GM12878 (cell line): ENCODE results near the gene SERPINA9. TPM values are rescaled to one million over a fixed set of nuclear protein-coding genes. Genes with fewer than 3 reads are reported as not detected.

Experiments used
- ATAC-seq: fragments of 200-7000 bp; cut with Tn5 transposase; 3 replicates; pipeline ENCODE4 v1.9.1; 2020; ENCODE audit warnings: mild to moderate bottlenecking, moderate library complexity
- BruUV-seq: library from RNA; stranded (reverse); fragments of 400-500 nt; replicated peaks from 2 replicates; lab custom pipeline; 2021; lab: Mats Ljungman, UMichigan
- CTCF ChIA-PET: fragments of 300-600 bp; sonication (Branson Sonifier 250); formaldehyde crosslinking; extraction: SDS; loops from one replicate; lab custom pipeline; 2021; ENCODE audit warnings: inconsistent platforms; lab: Yijun Ruan, JAX
- POLR2A ChIA-PET: fragments of 350-600 bp; formaldehyde crosslinking; extraction: SDS; loops from one replicate; lab custom pipeline; 2021; ENCODE audit warnings: inconsistent platforms; lab: Charles Lee
- RAD21 ChIA-PET: fragments of 300-600 bp; sonication (Branson Sonifier 250); formaldehyde crosslinking; loops from one replicate; lab custom pipeline; 2023; ENCODE audit warnings: antibody characterized with exemption; ENCODE audit not compliant: unreplicated experiment; lab: Charles Lee
- SMC1A ChIA-PET: fragments of 300-600 bp; sonication (Branson Sonifier 250); formaldehyde crosslinking; loops from one replicate; lab custom pipeline; 2023; ENCODE audit not compliant: unreplicated experiment, uncharacterized antibody; lab: Charles Lee
- DNase-seq: peaks from one replicate; pipeline ENCODE4 v3.0.0-alpha.2; 2011; ENCODE audit warnings: low read depth, low spot score
- FAIRE-seq: peaks from 3 replicates; lab custom pipeline; 2011; peaks lifted over from hg19 to GRCh38; lab: Jason Lieb, UNC
- H2AFZ ChIP-seq: 2 replicates; pipeline ENCODE4 v1.6.0; 2011; ENCODE audit warnings: low read depth, low read length, control low read depth; ENCODE audit not compliant: control insufficient read depth
- H3K27ac ChIP-seq: 2 replicates; pipeline ENCODE4 v1.5.1; 2011; ENCODE audit warnings: control low read depth; ENCODE audit not compliant: control insufficient read depth, insufficient read depth
- H3K27me3 ChIP-seq, 2 experiments: replicated peaks in 1 of 2; 2 replicates each; pipeline versions ENCODE4 v1.6.0 to v1.6.1; 2011; ENCODE audit warnings: low read length in 1 of 2; ENCODE audit not compliant: control insufficient read depth in 2 of 2, insufficient read depth in 2 of 2
- H3K36me3 ChIP-seq, 2 experiments: 2 replicates each; pipeline ENCODE4 v1.5.1; 2011; ENCODE audit warnings: low read length in 1 of 2; ENCODE audit not compliant: control insufficient read depth in 2 of 2, insufficient read depth in 2 of 2
- H3K4me1 ChIP-seq: 2 replicates; pipeline ENCODE4 v1.6.1; 2011; ENCODE audit warnings: mild to moderate bottlenecking, low read length, moderate library complexity, mixed read lengths; ENCODE audit not compliant: control insufficient read depth, insufficient read depth
- H3K4me2 ChIP-seq: 2 replicates; pipeline ENCODE4 v1.6.0; 2011; ENCODE audit warnings: control low read depth; ENCODE audit not compliant: control insufficient read depth, insufficient read depth
- H3K4me3 ChIP-seq: fragments of 200-600 bp; sonication (generic); 2 replicates; pipeline ENCODE4 v1.5.1; 2016
- H3K79me2 ChIP-seq: 2 replicates; pipeline ENCODE4 v1.6.0; 2011; ENCODE audit warnings: low read length; ENCODE audit not compliant: control insufficient read depth, insufficient read depth
- H3K9ac ChIP-seq: 2 replicates; pipeline ENCODE4 v1.8.0; 2011; ENCODE audit warnings: low read length, control low read depth, mixed read lengths; ENCODE audit not compliant: control insufficient read depth, insufficient read depth
- H3K9me3 ChIP-seq: replicated peaks from 3 replicates; pipeline ENCODE4 v1.5.1; 2011; ENCODE audit warnings: mild to moderate bottlenecking, low read length; ENCODE audit not compliant: control insufficient read depth, insufficient read depth
- H4K20me1 ChIP-seq: 2 replicates; pipeline ENCODE4 v1.6.0; 2011; ENCODE audit not compliant: control insufficient read depth, insufficient read depth
- CEBPZ ChIP-seq: fragments of 150-350 bp; IDR thresholded peaks from 2 replicates; pipeline ENCODE4 v1.6.1; 2016; ENCODE audit warnings: low read depth, low read length
- CHD1 ChIP-seq: IDR thresholded peaks from 2 replicates; pipeline ENCODE4 v1.6.1; 2012; ENCODE audit warnings: low read depth, low read length, improper control_type of control experiment
- EGR1 ChIP-seq, 2 experiments: IDR thresholded peaks; 1 replicate in 1 of 2; 2 replicates in 1 of 2; pipeline ENCODE4 v1.6.1; 2011 to 2012; ENCODE audit warnings: low read depth in 2 of 2, low read length in 2 of 2, borderline replicate concordance in 1 of 2, mild to moderate bottlenecking in 1 of 2, moderate library complexity in 1 of 2
- HSF1 ChIP-seq: fragments of 150-350 bp; IDR thresholded peaks from 2 replicates; pipeline ENCODE4 v1.6.1; 2014; ENCODE audit warnings: mild to moderate bottlenecking, low read depth, low read length
- MTA3 ChIP-seq: IDR thresholded peaks from 2 replicates; pipeline ENCODE4 v1.6.1; 2012; ENCODE audit warnings: low read length, inconsistent platforms, borderline replicate concordance
- NFYA ChIP-seq: IDR thresholded peaks from 2 replicates; pipeline ENCODE4 v1.6.1; 2011; ENCODE audit warnings: low read depth, mild to moderate bottlenecking, low read length, improper control_type of control experiment, borderline replicate concordance
- SMARCA5 ChIP-seq: fragments of 450-650 bp; IDR thresholded peaks from 2 replicates; pipeline ENCODE4 v1.6.1; 2017; ENCODE audit warnings: mild to moderate bottlenecking
- SP1 ChIP-seq: IDR thresholded peaks from one replicate; pipeline ENCODE4 v1.6.1; 2011; ENCODE audit warnings: low read depth, low read length
- STAT1 ChIP-seq: fragments of 450-650 bp; conservative IDR thresholded peaks from 2 replicates; pipeline ENCODE4 v1.6.1; 2014; ENCODE audit warnings: antibody characterized with exemption, mild to moderate bottlenecking
- TAF1 ChIP-seq: IDR thresholded peaks from 2 replicates; pipeline ENCODE4 v1.6.1; 2011; ENCODE audit warnings: mild to moderate bottlenecking, low read depth, low read length, borderline replicate concordance
- ZNF592 ChIP-seq: fragments of 450-650 bp; IDR thresholded peaks from 2 replicates; pipeline ENCODE4 v1.6.1; 2017; ENCODE audit warnings: mild to moderate bottlenecking, moderate library complexity
- ZSCAN29 ChIP-seq: fragments of 450-650 bp; IDR thresholded peaks from 2 replicates; pipeline ENCODE4 v1.6.1; 2017; ENCODE audit warnings: mild to moderate bottlenecking, moderate library complexity
- WGBS: methylation state at CpG from one replicate; pipeline ENCODE4 v1.1.6; 2016; ENCODE audit warnings: low lambda C conversion rate; ENCODE audit not compliant: insufficient replicate concordance, insufficient coverage; ENCODE audit errors: missing lambda C conversion rate; 5-methylcytosine and 5-hydroxymethylcytosine counted together
- in situ Hi-C: fragments of 300-500 bp; cut with MboI; formaldehyde crosslinking; loops from 9 replicates; pipeline ENCODE4 v1.14.3; 2018; ENCODE audit warnings: mixed read lengths
- intact Hi-C: fragments of 100-400 bp; cut with micrococcal nuclease; formaldehyde crosslinking; loops from one replicate; pipeline ENCODE4 v1.14.2; 2022; ENCODE audit not compliant: unreplicated experiment
- polyA plus RNA-seq, 11 experiments: library from polyadenylated mRNA; depleted of rRNA in 4 of 11; unstranded in 6 of 11; stranded (reverse) in 5 of 11; fragments of >200 nt; fragmentation: Nextera tagmentation in 4 of 11; fragmentation: Illumina TruSeq in 1 of 11; extraction: Ambion mirVana in 4 of 11; extraction: Trizol in 1 of 11; gene quantifications; 1 replicate in 1 of 11; 2 replicates in 10 of 11; pipeline versions ENCODE4 v1.2.1 to v1.2.3, GENCODE V29; 2011 to 2016; ENCODE audit warnings: inconsistent platforms in 2 of 11, missing spikeins in 2 of 11, low read depth in 1 of 11
- total RNA-seq, 4 experiments: library from RNA; depleted of rRNA in 3 of 4; stranded (reverse); fragments of >200 nt in 3 of 4; fragmentation: Illumina TruSeq in 1 of 4; extraction: Trizol in 1 of 4; gene quantifications; 2 replicates each; pipeline versions ENCODE4 v1.2.1 to v1.2.3, GENCODE V29; 2013 to 2021
- TF ChIP-seq, protein P1 (sequence below): IDR thresholded peaks from 2 replicates; pipeline ENCODE4 v1.6.1; 2011; ENCODE audit warnings: borderline replicate concordance, low read depth, mild to moderate bottlenecking, moderate library complexity, low read length; ENCODE audit not compliant: insufficient read depth, poor library complexity, severe bottlenecking

SERPINA9 gene
- total and polyA plus RNA-seq, 10 of the 15 experiments (the other 5 are each of a cell fraction or from before 2014, with no cell fraction given): 0.05 TPM; not detected in 9

DNA sequence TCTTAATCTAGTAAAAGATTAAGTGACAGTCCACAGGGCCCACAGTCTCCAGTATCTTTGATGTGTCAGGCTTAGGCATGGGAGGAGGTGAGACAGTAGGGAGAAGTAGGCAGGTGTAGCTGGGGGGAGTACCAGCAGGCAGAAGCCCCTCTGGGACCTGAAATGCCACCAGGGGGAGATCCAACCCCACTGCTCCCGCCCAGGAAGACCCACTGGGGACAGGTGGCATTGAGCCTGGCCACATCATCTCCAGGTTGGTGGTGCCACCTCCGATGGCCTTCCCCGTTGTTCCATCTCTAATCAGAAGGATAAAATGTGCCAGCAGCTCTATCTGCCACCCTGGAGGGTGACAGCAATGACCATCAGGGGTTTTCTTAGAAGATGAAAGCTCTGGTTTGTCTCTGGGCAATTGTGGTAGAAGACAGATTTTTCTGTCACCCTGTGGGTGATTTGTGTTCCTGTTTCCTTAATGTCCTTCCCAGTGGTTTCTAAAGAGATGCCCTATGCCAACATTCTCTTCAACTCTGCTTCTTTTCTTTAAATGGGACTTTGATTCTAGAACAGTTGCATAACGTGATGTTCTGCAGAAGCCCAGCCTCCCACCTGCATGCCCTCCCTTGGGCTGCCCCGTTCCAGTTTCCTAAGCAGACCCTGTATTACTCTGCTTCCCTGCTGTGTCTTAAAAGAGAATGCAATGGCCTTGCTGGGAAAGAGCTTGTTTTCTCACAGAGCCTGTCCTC, 45.5 kb upstream of the SERPINA9 start:
- CTCF ChIA-PET: no interaction called here
- DNase-seq (no peak), FAIRE-seq (no peak), ATAC-seq (no peak)
- Histone ChIP-seq H3K36me3 (no peaks in the 10 kb centered on the region), H3K27ac (no peak overlapping the region), H4K20me1 (no peaks in the 10 kb centered on the region), H3K79me2 (no peaks in the 10 kb centered on the region), H3K9me3 (no peaks in the 10 kb centered on the region; the same call in 2 of the 3 replicates), H3K27me3 (peaks cover 0 to 4% of the 10 kb centered on the region in 2 experiments; a peak in 2 of 4 replicates), H2AFZ (no peak overlapping the region), H3K9ac (no peak overlapping the region), H3K4me2 (no peak overlapping the region), H3K4me3 (no peak overlapping the region), H3K4me1 (no peaks in the 10 kb centered on the region)
- SMC1A ChIA-PET: no interaction called here
- in situ Hi-C loops (no loop called here), intact Hi-C loops (no loop called here)
- 14% methylated on average over 5 of the region's 5 CpGs for WGBS
- POLR2A ChIA-PET: no interaction called here
- RAD21 ChIA-PET: no interaction called here
- no TSS peak for BruUV-seq
- TF ChIP-seq STAT1: no peak
- TF ChIP-seq EGR1 (IDR thresholded peaks at IDR 0.05; ENCODE audit: borderline replicate concordance in 1 of 2, low read depth in 2 of 2, low read length in 2 of 2): no peak
- TF ChIP-seq ZSCAN29: no peak
- no peak for TF ChIP-seq MTA3
- TF ChIP-seq HSF1: no peak
- TF ChIP-seq TAF1: no peak
- TF ChIP-seq CHD1: no peak
- no peak for TF ChIP-seq SP1
- TF ChIP-seq CEBPZ: no peak
- TF ChIP-seq ZNF592: no peak
- TF ChIP-seq, protein P1, sequence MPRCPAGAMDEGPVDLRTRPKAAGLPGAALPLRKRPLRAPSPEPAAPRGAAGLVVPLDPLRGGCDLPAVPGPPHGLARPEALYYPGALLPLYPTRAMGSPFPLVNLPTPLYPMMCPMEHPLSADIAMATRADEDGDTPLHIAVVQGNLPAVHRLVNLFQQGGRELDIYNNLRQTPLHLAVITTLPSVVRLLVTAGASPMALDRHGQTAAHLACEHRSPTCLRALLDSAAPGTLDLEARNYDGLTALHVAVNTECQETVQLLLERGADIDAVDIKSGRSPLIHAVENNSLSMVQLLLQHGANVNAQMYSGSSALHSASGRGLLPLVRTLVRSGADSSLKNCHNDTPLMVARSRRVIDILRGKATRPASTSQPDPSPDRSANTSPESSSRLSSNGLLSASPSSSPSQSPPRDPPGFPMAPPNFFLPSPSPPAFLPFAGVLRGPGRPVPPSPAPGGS: no peak
- no peak for TF ChIP-seq NFYA
- no peak for TF ChIP-seq SMARCA5
